IPS DF 6.9 (cell line): ENCODE results near the gene CNPY2.
"Not testable (repeated sequence)": the region's sequence is repeated elsewhere in the genome, so short reads cannot be mapped to it uniquely, and the experiment has no call there.

Experiments
- DNase-seq: peaks from one replicate; pipeline ENCODE4 v3.0.0-alpha.2; 2013; ENCODE audit warnings: low read depth, low spot score
- H3K27ac ChIP-seq: one replicate; pipeline ENCODE4 v1.5.1; 2013; ENCODE audit warnings: low read length, control low read depth
- H3K27me3 ChIP-seq: 2 replicates; pipeline ENCODE4 v1.6.1; 2013; ENCODE audit warnings: mild to moderate bottlenecking, low read length; ENCODE audit not compliant: control insufficient read depth, insufficient read depth
- H3K36me3 ChIP-seq: 2 replicates; pipeline ENCODE4 v1.6.1; 2013; ENCODE audit warnings: low read length; ENCODE audit not compliant: control insufficient read depth, insufficient read depth
- H3K4me1 ChIP-seq: 2 replicates; pipeline ENCODE4 v1.6.1; 2013; ENCODE audit warnings: low read length; ENCODE audit not compliant: control insufficient read depth, insufficient read depth
- H3K4me3 ChIP-seq: 2 replicates; pipeline ENCODE4 v1.5.1; 2013; ENCODE audit warnings: mild to moderate bottlenecking, low read length
- H3K9me3 ChIP-seq: 2 replicates; pipeline ENCODE4 v1.6.1; 2013; ENCODE audit warnings: low read length, inconsistent platforms; ENCODE audit not compliant: control insufficient read depth, insufficient read depth
- WGBS: extraction: QIAGEN DNeasy Blood & Tissue Kit; methylation state at CpG from one replicate; pipeline ENCODE4 v1.1.7; 2013; ENCODE audit warnings: mixed read lengths, missing lambda C conversion rate; ENCODE audit not compliant: insufficient read length, insufficient coverage; 5-methylcytosine and 5-hydroxymethylcytosine counted together

Gene CNPY2

GRCh38 chr12:56333197-56333678 lies 17.4 kb upstream of the CNPY2 start:
- Histone ChIP-seq H3K4me1 (peaks cover 4% of the 10 kb centered on the region; the same call in 1 of the 2 replicates), H3K27ac (no peak overlapping the region), H3K27me3 (no peaks in the 10 kb centered on the region), H3K9me3 (no peaks in the 10 kb centered on the region), H3K36me3 (no peaks in the 10 kb centered on the region), H3K4me3 (peak overlapping the region; percentile 59; the same call in 1 of the 2 replicates)
- no CpG with 5 or more reads among the region's 8 CpGs for WGBS
- no peak for DNase-seq

DNA sequence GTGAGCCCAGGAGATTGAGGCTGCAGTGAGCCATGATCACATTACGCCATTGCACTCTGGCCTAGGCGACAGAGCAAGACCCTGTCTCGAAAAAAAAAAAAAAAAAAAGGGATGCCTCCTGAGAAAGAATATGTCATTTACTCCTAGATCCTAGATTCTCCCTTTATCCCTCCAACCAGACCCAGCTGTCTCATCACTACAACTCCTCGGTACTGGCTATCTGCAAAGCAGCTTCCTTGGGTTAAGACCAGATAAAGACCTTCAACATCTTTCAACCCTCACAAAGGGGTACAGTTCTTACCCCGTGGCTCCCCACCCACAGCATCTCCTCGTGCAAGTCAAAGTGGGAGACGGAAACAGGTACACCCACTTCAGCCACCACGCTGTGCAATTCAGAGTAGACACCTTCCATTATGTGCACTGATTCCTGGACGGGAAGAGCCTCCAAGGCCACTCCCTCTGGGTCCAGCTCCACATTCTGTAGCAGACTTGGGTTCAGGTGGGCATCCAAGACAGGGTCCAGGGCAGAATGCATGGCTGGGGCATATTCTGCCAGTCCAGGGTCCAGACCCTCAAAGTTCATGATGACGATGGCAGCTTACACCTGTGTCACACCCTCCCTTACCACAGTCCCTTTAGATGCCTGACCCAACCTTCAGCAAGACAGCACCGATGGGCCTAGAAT lies 16.9 kb upstream of the CNPY2 start:
- no peak overlapping the region for H3K27ac ChIP-seq
- no peaks in the 10 kb centered on the region for H3K9me3 ChIP-seq
- no peak for DNase-seq
- no CpG with 5 or more reads among the region's 11 CpGs for WGBS
- H3K36me3 ChIP-seq, result no peaks in the 10 kb centered on the region
- H3K4me3 ChIP-seq, result no peak overlapping the region; the same call in 1 of the 2 replicates
- peaks cover 2% of the 10 kb centered on the region; the same call in 1 of the 2 replicates for H3K4me1 ChIP-seq
- no peaks in the 10 kb centered on the region for H3K27me3 ChIP-seq

GRCh38 chr12:56330936-56331490 lies 15.2 kb upstream of the CNPY2 start:
- Histone ChIP-seq H3K27me3 (no peaks in the 10 kb centered on the region), H3K27ac (no peak overlapping the region), H3K9me3 (no peaks in the 10 kb centered on the region), H3K4me3 (no peak overlapping the region), H3K36me3 (peaks cover 2% of the 10 kb centered on the region; the same call in 1 of the 2 replicates), H3K4me1 (0 out of 2 replicates have a peak, but pooled peaks cover 1% of the 10 kb centered on the region)
- DNase-seq, result no peak
- no CpG with 5 or more reads among the region's 7 CpGs for WGBS

GRCh38 chr12:56326533-56326932 lies 10.7 kb upstream of the CNPY2 start:
- H3K27me3 ChIP-seq, result no peaks in the 10 kb centered on the region
- no peaks in the 10 kb centered on the region for H3K4me1 ChIP-seq
- no CpG with 5 or more reads among the region's 6 CpGs for WGBS
- H3K27ac ChIP-seq, result no peak overlapping the region
- no peaks in the 10 kb centered on the region for H3K9me3 ChIP-seq
- no peak for DNase-seq
- peaks cover 6% of the 10 kb centered on the region; the same call in 1 of the 2 replicates for H3K36me3 ChIP-seq
- no peak overlapping the region for H3K4me3 ChIP-seq

- no peak overlapping the region for H3K4me3 ChIP-seq
- DNase-seq, result no peak
- H3K4me1 ChIP-seq, result no peaks in the 10 kb centered on the region
- H3K9me3 ChIP-seq, result no peaks in the 10 kb centered on the region
- no CpG with 5 or more reads among the region's 8 CpGs for WGBS
- H3K27me3 ChIP-seq, result no peaks in the 10 kb centered on the region
- no peak overlapping the region for H3K27ac ChIP-seq
- peaks cover 6% of the 10 kb centered on the region; the same call in 1 of the 2 replicates for H3K36me3 ChIP-seq
These were observed 10.3 kb upstream of the CNPY2 start for GRCh38 chr12:56326126-56326525.

GRCh38 chr12:56324206-56324605 lies 8.4 kb upstream of the CNPY2 start:
- Histone ChIP-seq H3K27ac (no peak overlapping the region), H3K36me3 (peaks cover 6% of the 10 kb centered on the region; the same call in 1 of the 2 replicates), H3K9me3 (no peaks in the 10 kb centered on the region), H3K4me1 (no peaks in the 10 kb centered on the region), H3K27me3 (no peaks in the 10 kb centered on the region), H3K4me3 (no peak overlapping the region)
- DNase-seq, result no peak
- WGBS, result no CpG with 5 or more reads among the region's 6 CpGs

DNA sequence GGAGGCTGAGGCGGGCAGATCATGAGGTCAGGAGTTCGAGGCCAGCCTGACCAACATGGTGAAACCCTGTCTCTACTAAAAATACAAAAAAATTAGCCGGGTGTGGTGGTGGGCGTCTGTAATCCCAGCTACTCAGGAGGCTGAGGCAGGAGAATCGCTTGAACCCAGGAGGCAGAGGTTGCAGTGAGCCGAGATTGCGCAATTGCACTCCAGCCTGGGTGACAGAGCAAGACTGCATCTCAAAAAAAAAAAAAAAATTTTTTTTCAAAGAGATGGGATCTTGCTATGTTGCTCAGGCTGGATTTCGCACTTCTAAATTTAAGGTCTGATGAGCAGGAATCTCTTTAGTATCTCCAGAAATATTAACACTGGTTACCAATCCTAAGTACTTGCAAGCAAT lies 5.8 kb upstream of the CNPY2 start:
- H3K9me3 ChIP-seq, H3K27ac ChIP-seq, H3K27me3 ChIP-seq, H3K36me3 ChIP-seq, DNase-seq, H3K4me3 ChIP-seq, H3K4me1 ChIP-seq: not testable (repeated sequence)
- no CpG with 5 or more reads among the region's 8 CpGs for WGBS

GRCh38 chr12:56321027-56321426 lies 5.2 kb upstream of the CNPY2 start:
- no CpG with 5 or more reads among the region's 2 CpGs for WGBS
- Histone ChIP-seq H3K27me3 (no peaks in the 10 kb centered on the region), H3K36me3 (0 out of 2 replicates have a peak, but pooled peaks cover 4% of the 10 kb centered on the region), H3K27ac (no peak overlapping the region), H3K9me3 (no peaks in the 10 kb centered on the region), H3K4me3 (no peak overlapping the region), H3K4me1 (no peaks in the 10 kb centered on the region)
- DNase-seq, result no peak

- peaks cover 5% of the 10 kb centered on the region; the same call in 1 of the 2 replicates for H3K36me3 ChIP-seq
- H3K9me3 ChIP-seq, result no peaks in the 10 kb centered on the region
- 100% methylated on average over 1 of the region's 3 CpGs for WGBS
- H3K4me1 ChIP-seq, result no peaks in the 10 kb centered on the region
- H3K27ac ChIP-seq, result no peak overlapping the region
- no peak overlapping the region for H3K4me3 ChIP-seq
- no peaks in the 10 kb centered on the region for H3K27me3 ChIP-seq
- no peak for DNase-seq
These were observed 1.9 kb upstream of the CNPY2 start for GRCh38 chr12:56317675-56318074.

DNA sequence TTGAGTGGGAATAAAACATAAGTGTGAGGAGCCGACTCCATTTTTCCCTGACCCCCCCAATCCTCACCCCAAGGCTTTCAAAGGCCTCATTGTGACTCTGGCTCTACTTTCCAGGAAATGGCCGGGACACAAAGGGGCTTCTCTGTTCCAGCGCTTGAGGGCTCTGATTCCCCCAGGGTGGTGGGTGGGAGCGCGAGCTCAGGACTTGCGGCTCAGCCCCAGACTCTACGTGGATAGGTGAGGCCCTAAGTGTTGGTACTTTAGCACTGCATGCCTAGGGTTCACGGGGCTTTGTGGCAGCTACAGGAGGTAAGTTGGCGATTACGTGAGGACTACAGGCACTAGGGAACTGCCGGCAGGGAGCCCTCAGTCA lies 553 bp downstream of the CNPY2 start:
- Histone ChIP-seq H3K36me3 (peaks cover 11% of the 10 kb centered on the region; the same call in 1 of the 2 replicates), H3K4me1 (no peaks in the 10 kb centered on the region)
- no peak for DNase-seq

More for the DNA sequence above, 553 bp downstream of the CNPY2 start:
- Histone ChIP-seq H3K27ac (no peak overlapping the region), H3K27me3 (no peaks in the 10 kb centered on the region), H3K9me3 (no peaks in the 10 kb centered on the region), H3K4me3 (peak overlapping the region; percentile 80)
- WGBS, result no CpG with 5 or more reads among the region's 11 CpGs
